ENCODE data around the gene RP9. TPM values are rescaled to one million over a fixed set of nuclear protein-coding genes. Genes with fewer than 3 reads are reported as not detected.
A peak's percentile ranks its signal among the peaks of the same experiment; 100 is the strongest.

The RP9 gene
- total and polyA plus RNA-seq, 9 of the 15 experiments (the other 6 are each of a cell fraction or from before 2014, with no cell fraction given) = 10.7 to 44.8 (median 33.4) TPM

- TF ChIP-seq CLOCK (CRISPR knock-in tag; IDR thresholded peaks at IDR 0.05; ENCODE audit: borderline replicate concordance) (no peak), ZNF512 (tag; IDR thresholded peaks at IDR 0.05) (no peak), RREB1 (CRISPR knock-in tag; IDR thresholded peaks at IDR 0.05) (peak; percentile 61; the same call in 1 of the 2 replicates), CBFB (CRISPR knock-in tag; IDR thresholded peaks at IDR 0.05) (0 out of 2 replicates have a peak, but pooled peaks have one; percentile 26), MCM5 (IDR thresholded peaks at IDR 0.05; ENCODE audit: low read depth) (no peak), ILK (tag; IDR thresholded peaks at IDR 0.05; ENCODE audit: borderline replicate concordance, low read depth) (no peak), LEF1 (IDR thresholded peaks at IDR 0.05) (no peak), HNRNPH1 (optimal IDR thresholded peaks at IDR 0.05; ENCODE audit: low read depth, low read length) (no peak), DMBX1 (CRISPR knock-in tag; IDR thresholded peaks at IDR 0.05; ENCODE audit: borderline replicate concordance) (no peak), ZKSCAN1 (IDR thresholded peaks at IDR 0.05; ENCODE audit: low read depth, low read length) (no peak), RBFOX2 (IDR thresholded peaks at IDR 0.05; ENCODE audit: low read depth, low read length) (peak; percentile 96), ETV1 (tag; conservative IDR thresholded peaks at IDR 0.05; ENCODE audit: low read depth) (no peak)
- TF ChIP-seq, protein P1, sequence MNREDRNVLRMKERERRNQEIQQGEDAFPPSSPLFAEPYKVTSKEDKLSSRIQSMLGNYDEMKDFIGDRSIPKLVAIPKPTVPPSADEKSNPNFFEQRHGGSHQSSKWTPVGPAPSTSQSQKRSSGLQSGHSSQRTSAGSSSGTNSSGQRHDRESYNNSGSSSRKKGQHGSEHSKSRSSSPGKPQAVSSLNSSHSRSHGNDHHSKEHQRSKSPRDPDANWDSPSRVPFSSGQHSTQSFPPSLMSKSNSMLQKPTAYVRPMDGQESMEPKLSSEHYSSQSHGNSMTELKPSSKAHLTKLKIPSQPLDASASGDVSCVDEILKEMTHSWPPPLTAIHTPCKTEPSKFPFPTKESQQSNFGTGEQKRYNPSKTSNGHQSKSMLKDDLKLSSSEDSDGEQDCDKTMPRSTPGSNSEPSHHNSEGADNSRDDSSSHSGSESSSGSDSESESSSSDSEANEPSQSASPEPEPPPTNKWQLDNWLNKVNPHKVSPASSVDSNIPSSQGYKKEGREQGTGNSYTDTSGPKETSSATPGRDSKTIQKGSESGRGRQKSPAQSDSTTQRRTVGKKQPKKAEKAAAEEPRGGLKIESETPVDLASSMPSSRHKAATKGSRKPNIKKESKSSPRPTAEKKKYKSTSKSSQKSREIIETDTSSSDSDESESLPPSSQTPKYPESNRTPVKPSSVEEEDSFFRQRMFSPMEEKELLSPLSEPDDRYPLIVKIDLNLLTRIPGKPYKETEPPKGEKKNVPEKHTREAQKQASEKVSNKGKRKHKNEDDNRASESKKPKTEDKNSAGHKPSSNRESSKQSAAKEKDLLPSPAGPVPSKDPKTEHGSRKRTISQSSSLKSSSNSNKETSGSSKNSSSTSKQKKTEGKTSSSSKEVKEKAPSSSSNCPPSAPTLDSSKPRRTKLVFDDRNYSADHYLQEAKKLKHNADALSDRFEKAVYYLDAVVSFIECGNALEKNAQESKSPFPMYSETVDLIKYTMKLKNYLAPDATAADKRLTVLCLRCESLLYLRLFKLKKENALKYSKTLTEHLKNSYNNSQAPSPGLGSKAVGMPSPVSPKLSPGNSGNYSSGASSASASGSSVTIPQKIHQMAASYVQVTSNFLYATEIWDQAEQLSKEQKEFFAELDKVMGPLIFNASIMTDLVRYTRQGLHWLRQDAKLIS (CRISPR knock-in tag; IDR thresholded peaks at IDR 0.05) = no peak
Observed at GRCh38 chr7:33062023-33062781, 47.0 kb downstream of the RP9 start, which contains the start of gene NT5C3A (continued).
